ENCODE data around the gene ALDOB.
A peak's percentile ranks its signal among the peaks of the same experiment; 100 is the strongest.

The ALDOB gene

DNA sequence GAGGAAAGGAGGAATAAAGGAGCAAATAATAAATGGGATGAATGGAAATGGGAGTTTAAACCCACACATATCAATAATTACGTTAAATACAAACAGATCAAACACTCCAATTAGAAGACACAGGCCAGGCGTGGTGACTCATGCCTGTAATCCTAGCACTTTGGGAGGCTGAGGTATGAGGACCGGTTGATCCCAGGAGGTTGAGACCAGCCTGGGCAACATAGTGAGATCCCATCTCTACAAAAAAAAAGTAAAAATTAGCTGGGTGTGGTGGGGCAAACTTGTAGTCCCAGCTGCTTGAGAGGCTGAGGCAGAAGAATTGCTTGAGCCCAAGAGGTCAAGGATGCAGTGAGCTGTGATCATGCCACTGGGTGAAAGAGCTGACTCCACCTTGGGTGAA lies 54.5 kb downstream of the ALDOB start:
- no peak for DNase-seq

DNA sequence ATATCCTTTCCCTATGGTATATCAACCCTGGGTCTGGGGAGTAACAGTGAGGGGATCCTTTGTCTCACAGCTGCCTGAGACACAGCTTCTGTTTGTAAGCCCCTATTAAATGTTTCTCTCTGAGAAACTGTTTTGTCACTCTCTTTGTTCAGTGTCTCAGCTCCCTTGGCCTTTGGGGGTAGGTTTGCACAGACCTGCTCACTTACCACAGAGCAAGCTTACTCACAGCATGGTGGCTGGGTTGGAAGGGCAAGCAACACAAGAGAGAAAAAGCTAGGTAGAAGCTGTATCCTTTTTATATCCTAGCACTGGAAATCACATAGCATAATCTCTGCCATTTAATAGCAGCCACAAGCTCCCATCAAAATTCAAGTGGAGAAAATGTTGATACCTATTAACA lies 55.3 kb downstream of the ALDOB start:
- DNase-seq = no peak

GRCh38 chr9:101376111-101376848 lies 59.3 kb downstream of the ALDOB start:
- no peak for DNase-seq

DNA sequence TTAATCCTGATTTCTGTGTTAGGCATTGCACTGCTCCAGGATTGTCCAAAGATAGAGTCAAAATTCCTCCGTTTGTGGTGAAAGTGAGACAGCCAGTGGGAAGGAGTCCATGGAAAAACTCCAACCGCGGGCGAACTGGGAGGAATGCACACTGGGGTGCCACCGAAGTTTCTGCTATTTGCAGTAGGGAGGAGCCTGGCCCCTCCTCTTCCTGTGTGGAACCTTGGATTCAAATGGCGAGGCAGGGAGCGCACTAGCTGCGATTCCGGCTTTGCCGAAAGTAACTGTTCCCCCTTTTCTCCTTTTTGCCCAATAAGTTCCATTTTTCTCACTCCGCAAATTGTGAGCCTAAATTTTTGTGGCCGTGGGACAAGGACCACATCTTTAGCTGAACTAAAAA lies 60.0 kb downstream of the ALDOB start:
- no peak for DNase-seq

- DNase-seq = peak; percentile 72
These were observed 63.1 kb downstream of the ALDOB start for GRCh38 chr9:101372327-101373118.

- DNase-seq = no peak
These were observed 63.8 kb downstream of the ALDOB start for GRCh38 chr9:101371813-101372212.
